ENCODE data around the gene GABBR2. TPM values are rescaled to one million over a fixed set of nuclear protein-coding genes. Genes with fewer than 3 reads are reported as not detected.

GABBR2 gene
- total and polyA plus RNA-seq, 12 donors: under 0.01 to 1.3 (median 0.45) TPM

DNA sequence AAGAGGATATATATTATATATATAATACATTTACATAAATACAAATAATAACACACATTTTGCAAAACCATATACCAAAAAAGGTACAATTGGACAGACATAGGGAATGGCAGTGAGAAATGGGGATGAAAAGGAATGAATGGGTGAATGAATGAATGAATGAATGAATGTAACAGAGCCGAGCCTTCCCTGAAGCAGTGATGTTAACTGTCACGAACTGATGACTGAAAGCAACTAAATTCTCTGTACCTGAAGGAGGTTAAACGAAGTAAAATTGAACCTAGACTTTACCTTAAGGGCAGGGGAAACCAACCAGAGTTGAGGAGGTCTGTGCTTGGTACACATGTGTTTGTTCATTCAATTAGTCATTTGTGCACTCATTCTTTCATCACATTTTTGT lies 283.7 kb downstream of the GABBR2 start:
- ATAC-seq (no peak), DNase-seq (no peak)
- TF ChIP-seq CTCF (IDR thresholded peaks at IDR 0.05): no peak
- H3K4me3 ChIP-seq: no peak overlapping the region
- no peak overlapping the region for H3K27ac ChIP-seq
- WGBS, 2 donors: 83 to 89% methylated on average over 3 of the region's 3 CpGs
- intact Hi-C loops (cut with DNase I): loop anchor here in 1 of 10 donors (10.0 kb wide), 1 partner anchor 70 kb away; no protein-coding TSS in a partner anchor
- peaks cover 0 to 3% (median 0%) of the 10 kb centered on the region in 7 donors for H3K27me3 ChIP-seq
- H3K36me3 ChIP-seq: no peaks in the 10 kb centered on the region
- H3K4me1 ChIP-seq: peaks cover 0 to 9% (median 0%) of the 10 kb centered on the region in 9 donors
- H3K9me3 ChIP-seq: peaks cover 0 to 2% (median 0%) of the 10 kb centered on the region in 11 donors

- intact Hi-C loops (cut with DNase I): no loop called here
- H3K4me3 ChIP-seq: no peak overlapping the region
- DNase-seq (no peak), ATAC-seq (no peak)
- 76% methylated on average over 5 of the region's 5 CpGs for WGBS, 2 donors
- H3K9me3 ChIP-seq: peaks cover 0 to 14% (median 0%) of the 10 kb centered on the region in 11 donors
- H3K36me3 ChIP-seq: no peaks in the 10 kb centered on the region
- TF ChIP-seq CTCF (IDR thresholded peaks at IDR 0.05): no peak
- peaks cover 0 to 14% (median 4%) of the 10 kb centered on the region in 7 donors for H3K27me3 ChIP-seq
- no peak overlapping the region for H3K27ac ChIP-seq
- H3K4me1 ChIP-seq: no peaks in the 10 kb centered on the region
Observed at GRCh38 chr9:98419260-98419603, 289.5 kb downstream of the GABBR2 start.

- intact Hi-C loops (cut with DNase I): no loop called here
- no peaks in the 10 kb centered on the region for H3K4me1 ChIP-seq
- no peak for ATAC-seq
- peaks cover 0 to 12% (median 0%) of the 10 kb centered on the region in 11 donors for H3K9me3 ChIP-seq
- no peaks in the 10 kb centered on the region for H3K36me3 ChIP-seq
- WGBS, 2 donors: 79% methylated on average over 8 of the region's 8 CpGs
- no peak for DNase-seq
- H3K27me3 ChIP-seq: peaks cover 0 to 14% (median 4%) of the 10 kb centered on the region in 7 donors
- TF ChIP-seq CTCF (IDR thresholded peaks at IDR 0.05): no peak
- H3K4me3 ChIP-seq: no peak overlapping the region
- no peak overlapping the region for H3K27ac ChIP-seq
Observed at GRCh38 chr9:98418578-98419259, 290.0 kb downstream of the GABBR2 start.

DNA sequence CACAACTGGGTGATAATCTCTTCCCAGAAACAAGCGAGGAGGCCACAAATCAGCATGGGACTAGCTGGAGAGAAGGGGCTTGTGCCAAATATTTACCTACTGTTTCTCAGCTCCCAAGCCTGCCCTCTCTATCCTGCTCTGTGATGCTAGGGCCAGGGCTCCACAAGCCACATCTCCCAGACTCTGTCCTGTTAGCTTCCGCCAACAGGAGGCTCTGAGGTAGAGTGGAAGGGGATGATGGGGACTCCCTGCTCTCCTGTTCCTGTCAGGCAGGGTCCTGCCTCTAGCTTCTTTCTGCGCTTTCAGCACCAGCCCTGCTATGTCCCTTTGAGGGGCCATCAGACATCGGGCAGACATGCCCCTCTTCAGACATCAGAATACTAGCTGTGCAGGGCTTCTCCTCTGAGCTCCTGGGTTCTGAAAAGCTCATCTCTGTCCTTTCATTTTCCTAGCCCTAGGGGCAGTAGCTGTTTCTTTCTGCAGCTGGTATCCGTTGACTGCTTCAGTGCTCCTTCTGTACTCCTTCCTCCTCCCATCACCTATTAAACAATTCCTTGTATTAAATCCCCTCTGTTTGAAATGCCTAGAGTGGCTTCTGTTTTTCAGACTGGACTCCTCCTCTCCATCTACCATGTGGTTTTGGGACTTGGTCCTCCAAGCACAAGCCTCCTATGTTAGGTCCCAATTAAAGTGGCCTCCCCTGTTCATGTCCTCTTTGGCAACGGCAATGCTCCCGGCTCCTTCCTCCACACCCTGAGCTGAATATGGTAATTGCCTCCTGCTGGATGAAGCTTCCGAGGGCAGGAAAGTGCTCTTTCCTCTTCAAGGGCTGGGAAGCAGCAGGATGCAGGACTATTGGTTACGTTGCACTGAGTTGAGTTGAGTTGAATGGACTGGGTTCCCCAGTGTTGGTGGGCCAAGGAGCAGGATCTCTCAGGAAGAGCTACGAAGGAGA lies 292.2 kb downstream of the GABBR2 start:
- ATAC-seq (no peak), DNase-seq (no peak)
- Histone ChIP-seq H3K4me3 (no peak overlapping the region), H3K36me3 (no peaks in the 10 kb centered on the region), H3K4me1 (no peaks in the 10 kb centered on the region), H3K27me3 (peaks cover 0 to 14% (median 4%) of the 10 kb centered on the region in 7 donors), H3K9me3 (peaks cover 0 to 12% (median 0%) of the 10 kb centered on the region in 11 donors), H3K27ac (no peak overlapping the region)
- 68 to 70% methylated on average over 10 of the region's 10 CpGs for WGBS, 2 donors
- intact Hi-C loops (cut with DNase I): no loop called here
- TF ChIP-seq CTCF (IDR thresholded peaks at IDR 0.05): no peak
